Measurements from ENCODE around the gene DNAI2. TPM values are rescaled to one million over a fixed set of nuclear protein-coding genes. Genes with fewer than 3 reads are reported as not detected.
"Not testable (repeated sequence)": the region's sequence is repeated elsewhere in the genome, so short reads cannot be mapped to it uniquely, and the experiment has no call there.

Gene DNAI2
- total and polyA plus RNA-seq, 7 experiments from 2014 or later: 0.15 to 1.8 (median 0.88) TPM; not detected in 1

DNA sequence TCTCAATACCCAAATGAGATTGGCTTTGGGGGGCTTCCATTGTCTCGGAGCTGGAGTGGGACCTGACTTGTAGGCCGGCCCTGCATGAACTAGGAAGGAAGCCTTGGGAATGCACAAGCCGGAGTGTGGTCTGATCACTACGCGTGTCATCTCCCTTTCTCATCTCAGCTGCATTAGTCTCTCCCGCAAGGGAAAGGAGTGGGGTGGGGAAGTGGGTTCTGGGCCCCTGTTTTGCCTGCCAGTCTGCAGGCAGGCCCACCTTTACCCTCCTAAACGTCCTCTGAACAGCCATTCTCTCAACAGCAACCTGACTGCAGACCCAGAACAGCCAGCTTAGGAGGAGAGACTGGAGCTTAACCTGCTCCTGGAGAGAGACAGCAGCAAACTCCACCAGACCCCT, 11.4 kb upstream of the DNAI2 start:
- CTCF ChIA-PET: interaction anchor here (0.8 kb wide), 1 partner anchor 48 kb away, joined by 3 read pairs; no protein-coding TSS in a partner anchor
- Mint-ChIP-seq H3K4me1 (peaks cover 0 to 2% (median under 1%) of the 10 kb centered on the region in 7 donors), H3K36me3 (peaks cover 0 to 2% (median 0%) of the 10 kb centered on the region in 5 donors)

DNA sequence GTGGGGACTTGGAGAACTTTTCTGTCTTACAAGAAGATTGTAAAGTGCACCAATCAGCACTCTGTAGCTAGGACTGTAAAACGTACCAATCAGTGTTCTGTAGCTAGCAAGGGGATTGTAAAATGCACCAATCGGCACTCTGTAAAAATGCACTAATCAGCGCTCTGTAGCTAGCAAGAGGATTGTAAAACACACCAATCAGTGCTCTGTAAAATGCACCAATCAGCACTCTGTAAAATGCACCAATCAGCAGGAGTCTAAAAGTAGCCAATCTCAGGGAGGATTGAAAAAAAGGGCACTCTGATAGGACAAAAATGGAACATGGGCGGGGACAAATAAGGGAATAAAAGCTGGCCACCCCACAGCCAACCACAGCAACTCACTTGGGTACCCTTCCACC, 7.0 kb upstream of the DNAI2 start:
- DNase-seq; ATAC-seq; H3K4me3 ChIP-seq (ENCODE audit: low read length); H3K27me3 ChIP-seq (ENCODE audit: control insufficient read depth in 2 of 2, insufficient read depth in 2 of 2, low read length in 2 of 2); H3K4me1 ChIP-seq (ENCODE audit: control insufficient read depth in 2 of 2, insufficient read depth in 2 of 2, low read length in 2 of 2); H3K4me3 Mint-ChIP-seq; H3K36me3 ChIP-seq (ENCODE audit: control insufficient read depth in 2 of 3, insufficient read depth in 3 of 3, low read length in 3 of 3); H3K36me3 Mint-ChIP-seq; H3K9me3 Mint-ChIP-seq; H3K27ac Mint-ChIP-seq; intact Hi-C loops (cut with micrococcal nuclease); CTCF ChIA-PET; H3K27ac ChIP-seq (ENCODE audit: low read depth, low read length); H3K9me3 ChIP-seq (ENCODE audit: control insufficient read depth in 2 of 3, low read length in 3 of 3): not testable (repeated sequence)
- peaks cover 0 to 13% (median 6%) of the 10 kb centered on the region in 7 donors for H3K4me1 Mint-ChIP-seq
- peaks cover 0 to 25% (median 8%) of the 10 kb centered on the region in 5 donors for H3K27me3 Mint-ChIP-seq
- POLR2A ChIA-PET: interaction anchor here (1.5 kb wide), 1 partner anchor 15 kb away, joined by 3 read pairs; no protein-coding TSS in a partner anchor

More for the DNA sequence above, 11.4 kb upstream of the DNAI2 start:
- Histone ChIP-seq H3K27me3 (ENCODE audit: control insufficient read depth in 2 of 2, insufficient read depth in 2 of 2, low read length in 2 of 2) (no peaks in the 10 kb centered on the region), H3K4me1 (ENCODE audit: control insufficient read depth in 2 of 2, insufficient read depth in 2 of 2, low read length in 2 of 2) (no peaks in the 10 kb centered on the region), H3K27ac (ENCODE audit: low read depth, low read length) (no peak overlapping the region), H3K36me3 (ENCODE audit: control insufficient read depth in 2 of 3, insufficient read depth in 3 of 3, low read length in 3 of 3) (no peaks in the 10 kb centered on the region), H3K4me3 (ENCODE audit: low read length) (no peak overlapping the region), H3K9me3 (ENCODE audit: control insufficient read depth in 2 of 3, low read length in 3 of 3) (no peaks in the 10 kb centered on the region)
- no peak overlapping the region for H3K4me3 Mint-ChIP-seq
- no peak overlapping the region for H3K27ac Mint-ChIP-seq
- DNase-seq: no peak
- no peak for ATAC-seq
- H3K27me3 Mint-ChIP-seq: peaks cover 0 to 8% (median 2%) of the 10 kb centered on the region in 5 donors
- intact Hi-C loops (cut with micrococcal nuclease): loop anchor here in 1 of 2 donors (5.0 kb wide), 1 partner anchor 50 kb away; the partner anchor contains the start of gene TTYH2
- H3K9me3 Mint-ChIP-seq: peaks cover 0 to 1% (median 0%) of the 10 kb centered on the region in 11 donors
- POLR2A ChIA-PET: interaction anchor here (0.5 kb wide), 1 partner anchor 12 kb away, joined by 4 read pairs; no protein-coding TSS in a partner anchor

DNA sequence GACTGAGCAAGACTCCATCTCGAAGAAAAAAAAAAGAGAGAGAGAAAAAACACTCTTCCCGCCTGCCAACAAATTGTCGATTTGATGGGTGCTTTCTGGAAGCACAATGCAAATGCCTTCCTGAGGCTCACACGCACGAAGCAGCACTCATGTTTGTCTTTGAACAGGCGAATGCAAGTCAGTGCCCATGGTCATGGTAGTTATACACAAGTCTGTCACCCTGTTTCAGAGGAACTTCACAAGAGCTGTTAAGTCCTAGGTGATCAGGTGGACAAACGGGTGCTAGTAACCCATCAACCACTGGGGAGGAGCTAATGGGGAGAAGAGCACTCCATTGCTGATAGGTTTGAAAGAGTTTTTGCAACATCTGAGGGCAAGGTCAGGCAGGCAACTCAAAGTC, 6.5 kb upstream of the DNAI2 start:
- Mint-ChIP-seq H3K36me3 (peaks cover 0 to 2% (median 0%) of the 10 kb centered on the region in 5 donors), H3K27me3 (peaks cover 0 to 25% (median 8%) of the 10 kb centered on the region in 5 donors), H3K4me1 (peaks cover 0 to 13% (median 6%) of the 10 kb centered on the region in 7 donors), H3K9me3 (peaks cover 0 to 2% (median 0%) of the 10 kb centered on the region in 11 donors), H3K4me3 (no peak overlapping the region), H3K27ac (no peak overlapping the region)
- Histone ChIP-seq H3K4me1 (ENCODE audit: control insufficient read depth in 2 of 2, insufficient read depth in 2 of 2, low read length in 2 of 2) (no peaks in the 10 kb centered on the region), H3K27me3 (ENCODE audit: control insufficient read depth in 2 of 2, insufficient read depth in 2 of 2, low read length in 2 of 2) (no peaks in the 10 kb centered on the region), H3K27ac (ENCODE audit: low read depth, low read length) (no peak overlapping the region), H3K36me3 (ENCODE audit: control insufficient read depth in 2 of 3, insufficient read depth in 3 of 3, low read length in 3 of 3) (no peaks in the 10 kb centered on the region), H3K4me3 (ENCODE audit: low read length) (no peak overlapping the region), H3K9me3 (ENCODE audit: control insufficient read depth in 2 of 3, low read length in 3 of 3) (no peaks in the 10 kb centered on the region)
- DNase-seq (no peak), ATAC-seq (no peak)
- intact Hi-C loops (cut with micrococcal nuclease): no loop called here
- ChIA-PET CTCF (no interaction called here), POLR2A (interaction anchor here (1.5 kb wide), 1 partner anchor 15 kb away, joined by 3 read pairs; no protein-coding TSS in a partner anchor)

DNA sequence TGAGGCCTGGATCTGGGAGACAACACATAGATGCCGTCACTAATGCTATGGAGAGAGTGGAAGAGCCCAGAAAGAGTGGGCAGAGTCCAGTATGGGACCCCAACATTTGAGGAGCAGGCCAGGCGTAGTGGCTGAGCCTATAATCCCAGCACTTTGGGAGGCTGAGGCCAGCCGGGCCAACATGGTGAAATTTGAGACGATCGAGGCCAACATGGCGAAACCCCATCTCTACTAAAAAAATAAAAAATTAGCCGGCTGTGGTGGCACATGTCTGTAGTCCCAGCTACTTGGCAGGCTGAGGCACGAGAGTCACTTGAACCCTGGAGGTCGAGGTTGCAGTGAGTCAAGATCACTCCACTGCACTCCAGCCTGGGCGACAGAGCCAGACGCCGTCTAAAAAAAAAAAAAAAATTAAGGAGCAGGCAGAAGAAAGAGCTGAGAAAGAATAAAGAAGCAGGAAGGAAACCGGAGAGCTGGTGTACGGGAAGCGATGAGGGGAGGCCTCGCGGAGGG, 6.0 kb upstream of the DNAI2 start:
- intact Hi-C loops (cut with micrococcal nuclease): no loop called here
- peaks cover 0 to 13% (median 6%) of the 10 kb centered on the region in 7 donors for H3K4me1 Mint-ChIP-seq
- peaks cover 0 to 2% (median 0%) of the 10 kb centered on the region in 5 donors for H3K36me3 Mint-ChIP-seq
- ChIA-PET CTCF (no interaction called here), POLR2A (interaction anchor here (1.5 kb wide), 1 partner anchor 14 kb away, joined by 3 read pairs; no protein-coding TSS in a partner anchor)
- Histone ChIP-seq H3K27ac (ENCODE audit: low read depth, low read length) (no peak overlapping the region), H3K9me3 (ENCODE audit: control insufficient read depth in 2 of 3, low read length in 3 of 3) (no peaks in the 10 kb centered on the region), H3K27me3 (ENCODE audit: control insufficient read depth in 2 of 2, insufficient read depth in 2 of 2, low read length in 2 of 2) (no peaks in the 10 kb centered on the region), H3K36me3 (ENCODE audit: control insufficient read depth in 2 of 3, insufficient read depth in 3 of 3, low read length in 3 of 3) (no peaks in the 10 kb centered on the region), H3K4me1 (ENCODE audit: control insufficient read depth in 2 of 2, insufficient read depth in 2 of 2, low read length in 2 of 2) (no peaks in the 10 kb centered on the region), H3K4me3 (ENCODE audit: low read length) (no peak overlapping the region)
- peaks cover 0 to 30% (median 10%) of the 10 kb centered on the region in 5 donors for H3K27me3 Mint-ChIP-seq
- peak overlapping the region in 1 of 9 donors; percentile 84 for H3K27ac Mint-ChIP-seq
- no peak for ATAC-seq
- peaks cover 0 to 2% (median 0%) of the 10 kb centered on the region in 11 donors for H3K9me3 Mint-ChIP-seq
- no peak for DNase-seq
- no peak overlapping the region for H3K4me3 Mint-ChIP-seq

DNA sequence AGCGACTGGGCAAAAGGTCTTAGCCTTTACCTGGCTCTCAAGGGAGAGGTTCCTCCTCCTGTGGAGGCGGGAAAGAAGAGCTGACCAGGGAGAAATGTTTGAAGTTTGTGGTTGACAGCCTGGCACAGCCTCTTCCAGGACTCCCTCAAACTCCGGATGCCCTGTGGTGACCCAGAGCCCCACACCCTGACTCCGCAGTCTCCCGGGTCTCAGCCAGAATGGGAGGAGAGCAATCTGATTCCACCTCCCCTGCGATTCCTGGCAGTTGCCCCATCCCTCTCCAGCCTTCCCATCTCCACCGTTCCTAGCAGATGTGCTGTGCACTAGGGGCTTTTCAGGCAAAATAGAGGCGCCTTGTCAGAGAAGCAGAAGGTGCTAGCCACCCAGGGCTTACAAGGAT, 5.5 kb upstream of the DNAI2 start:
- peak overlapping the region in 1 of 9 donors; percentile 84 for H3K27ac Mint-ChIP-seq
- Histone ChIP-seq H3K4me3 (ENCODE audit: low read length) (no peak overlapping the region), H3K36me3 (ENCODE audit: control insufficient read depth in 2 of 3, insufficient read depth in 3 of 3, low read length in 3 of 3) (no peaks in the 10 kb centered on the region), H3K27me3 (ENCODE audit: control insufficient read depth in 2 of 2, insufficient read depth in 2 of 2, low read length in 2 of 2) (no peaks in the 10 kb centered on the region), H3K27ac (ENCODE audit: low read depth, low read length) (no peak overlapping the region), H3K9me3 (ENCODE audit: control insufficient read depth in 2 of 3, low read length in 3 of 3) (no peaks in the 10 kb centered on the region), H3K4me1 (ENCODE audit: control insufficient read depth in 2 of 2, insufficient read depth in 2 of 2, low read length in 2 of 2) (no peaks in the 10 kb centered on the region)
- no peak overlapping the region for H3K4me3 Mint-ChIP-seq
- intact Hi-C loops (cut with micrococcal nuclease): no loop called here
- ChIA-PET POLR2A (no interaction called here), CTCF (no interaction called here)
- H3K4me1 Mint-ChIP-seq: peaks cover 1 to 14% (median 6%) of the 10 kb centered on the region in 7 donors
- peaks cover 0 to 33% (median 10%) of the 10 kb centered on the region in 5 donors for H3K27me3 Mint-ChIP-seq
- DNase-seq (no peak), ATAC-seq (no peak)
- peaks cover 0 to 2% (median 0%) of the 10 kb centered on the region in 11 donors for H3K9me3 Mint-ChIP-seq
- peaks cover 0 to 2% (median 0%) of the 10 kb centered on the region in 5 donors for H3K36me3 Mint-ChIP-seq

DNA sequence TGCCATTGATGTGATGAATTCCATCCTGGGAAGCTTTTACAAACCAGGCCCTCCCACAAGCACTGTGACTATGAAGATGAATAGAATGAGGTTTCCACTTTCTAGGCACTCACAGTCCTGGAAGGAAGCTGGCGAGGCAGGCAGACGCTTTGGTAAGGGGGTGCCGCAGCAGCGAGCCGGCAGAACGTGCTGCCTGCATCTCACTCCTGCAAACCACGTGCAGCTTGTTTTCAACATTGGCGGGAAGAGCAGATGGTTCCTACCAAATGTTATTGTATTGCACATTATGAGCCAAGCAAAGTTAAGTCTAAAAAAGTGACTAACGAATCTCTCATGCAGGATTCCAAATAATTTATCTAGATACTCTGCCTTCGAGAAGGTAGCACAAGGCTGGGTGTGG, 3.7 kb upstream of the DNAI2 start:
- ChIA-PET POLR2A (interaction anchor here (1.0 kb wide), 1 partner anchor 10 kb away, joined by 3 read pairs; no protein-coding TSS in a partner anchor), CTCF (no interaction called here)
- Mint-ChIP-seq H3K4me3 (no peak overlapping the region), H3K27me3 (peaks cover 0 to 39% (median 11%) of the 10 kb centered on the region in 5 donors), H3K4me1 (peaks cover 18 to 29% (median 23%) of the 10 kb centered on the region in 7 donors), H3K27ac (no peak overlapping the region), H3K36me3 (peaks cover 0 to 2% (median 0%) of the 10 kb centered on the region in 5 donors), H3K9me3 (peaks cover 0 to 2% (median 0%) of the 10 kb centered on the region in 11 donors)
- intact Hi-C loops (cut with micrococcal nuclease): no loop called here
- Histone ChIP-seq H3K4me1 (ENCODE audit: control insufficient read depth in 2 of 2, insufficient read depth in 2 of 2, low read length in 2 of 2) (peaks cover 13 to 14% of the 10 kb centered on the region in 2 donors), H3K36me3 (ENCODE audit: control insufficient read depth in 2 of 3, insufficient read depth in 3 of 3, low read length in 3 of 3) (no peaks in the 10 kb centered on the region), H3K4me3 (ENCODE audit: low read length) (no peak overlapping the region), H3K27me3 (ENCODE audit: control insufficient read depth in 2 of 2, insufficient read depth in 2 of 2, low read length in 2 of 2) (no peaks in the 10 kb centered on the region), H3K27ac (ENCODE audit: low read depth, low read length) (no peak overlapping the region), H3K9me3 (ENCODE audit: control insufficient read depth in 2 of 3, low read length in 3 of 3) (no peaks in the 10 kb centered on the region)
- ATAC-seq (no peak), DNase-seq (no peak)
